ACHN (cell line): Measurements from ENCODE around the gene ITGB7.

Source experiments
- DNase-seq: peaks from one replicate; pipeline ENCODE4 v3.0.0-alpha.2; 2015
- in situ Hi-C: cut with HindIII; loops from 2 replicates; pipeline ENCODE4 v1.10.0; 2017; ENCODE audit warnings: low sequenced_read_pairs, low pct_ligation_motif_present, low pct_unique_long_range_greater_than_20kb

ITGB7 gene

GRCh38 chr12:53201177-53201541 is 5.9 kb downstream of the ITGB7 start:
- in situ Hi-C loops: no loop called here
- peak; percentile 43 for DNase-seq

GRCh38 chr12:53200458-53201176 is 6.4 kb downstream of the ITGB7 start:
- in situ Hi-C loops: no loop called here

GRCh38 chr12:53200107-53200457 is 7.0 kb downstream of the ITGB7 start:
- in situ Hi-C loops: no loop called here
- no peak for DNase-seq

More at GRCh38 chr12:53200458-53201176, 6.4 kb downstream of the ITGB7 start:
- no peak for DNase-seq

- DNase-seq: no peak
These were observed 7.4 kb downstream of the ITGB7 start for GRCh38 chr12:53199700-53200099.

DNA sequence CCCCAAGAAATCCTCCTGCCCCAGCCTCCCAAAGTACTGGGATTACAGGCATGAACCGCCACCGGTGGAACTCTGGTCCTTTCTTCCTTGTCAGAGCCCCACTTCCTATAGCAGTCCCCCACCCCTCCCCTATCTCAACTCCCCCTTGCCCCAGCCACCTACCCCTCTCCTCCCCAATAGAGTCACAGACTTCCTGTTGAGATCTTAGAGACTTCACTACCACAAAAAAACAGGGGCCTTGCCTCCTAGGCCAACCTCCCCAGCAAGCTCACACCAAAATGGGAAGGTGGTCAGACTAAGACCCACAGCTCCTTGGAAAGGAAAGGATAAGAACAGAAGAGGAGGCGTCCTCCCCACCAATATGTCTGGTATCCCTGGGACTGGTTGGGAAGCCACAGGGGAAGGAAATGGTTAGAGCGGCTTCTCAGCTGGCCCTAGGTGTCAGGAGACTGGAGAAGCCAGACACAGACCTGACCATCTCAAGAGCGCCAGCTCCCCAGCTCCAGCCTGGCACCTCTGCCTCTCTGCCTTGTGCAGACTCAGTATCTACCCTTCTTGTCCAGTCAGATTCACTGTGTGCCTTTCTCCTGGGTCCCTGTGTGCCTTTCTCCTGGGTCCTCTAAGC is 8.5 kb downstream of the ITGB7 start:
- no peak for DNase-seq
- in situ Hi-C loops: no loop called here

More at GRCh38 chr12:53199700-53200099, 7.4 kb downstream of the ITGB7 start:
- in situ Hi-C loops: no loop called here

- in situ Hi-C loops: no loop called here
- no peak for DNase-seq
These were observed 9.9 kb downstream of the ITGB7 start for GRCh38 chr12:53197011-53197640.

GRCh38 chr12:53196486-53196885 is 10.6 kb downstream of the ITGB7 start:
- no peak for DNase-seq
- in situ Hi-C loops: no loop called here

DNA sequence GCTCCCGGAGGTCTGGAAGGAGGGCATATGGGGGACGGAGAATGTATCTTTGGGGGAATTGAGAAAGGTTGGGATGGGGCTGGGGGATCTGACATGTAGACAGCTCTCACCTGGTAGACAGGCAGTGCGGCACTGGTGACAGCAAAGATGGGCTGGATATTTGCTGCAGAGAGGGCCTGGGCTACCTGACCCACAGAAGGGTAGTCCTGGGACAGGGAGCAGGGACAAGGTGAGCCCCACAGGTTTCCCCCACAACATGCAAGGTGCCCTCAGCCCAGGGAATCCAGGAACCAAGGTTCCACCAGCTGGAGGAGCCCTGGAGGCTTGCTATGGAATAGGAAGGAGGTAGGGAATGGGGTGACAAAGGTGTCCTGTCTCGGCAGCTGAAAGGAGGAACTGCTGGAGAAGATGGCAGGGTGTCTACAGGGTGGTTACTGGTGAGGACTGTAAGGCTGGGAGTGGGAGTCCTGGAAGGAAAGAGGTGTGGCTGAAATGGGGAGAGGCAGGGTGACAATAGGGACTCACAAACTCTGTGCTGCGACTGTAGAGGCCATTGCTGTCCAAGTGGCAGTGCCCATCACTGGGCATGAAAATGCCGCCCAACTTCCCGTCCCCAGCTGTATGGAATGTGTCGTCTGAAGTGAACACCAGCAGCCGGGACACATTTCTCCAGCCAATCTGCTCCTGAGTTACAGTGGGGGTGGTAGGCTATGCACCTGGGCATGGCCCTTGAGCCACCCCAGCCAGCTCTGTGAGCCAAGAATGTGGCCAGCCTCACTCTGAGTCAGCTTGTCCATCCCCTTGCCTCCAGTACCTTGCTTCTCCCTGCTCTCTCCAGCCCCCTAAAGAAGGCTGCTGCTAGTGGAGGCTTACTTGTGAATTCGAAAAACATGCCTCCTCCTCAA is 11.3 kb downstream of the ITGB7 start:
- in situ Hi-C loops: no loop called here
- DNase-seq: peak; percentile 32

DNA sequence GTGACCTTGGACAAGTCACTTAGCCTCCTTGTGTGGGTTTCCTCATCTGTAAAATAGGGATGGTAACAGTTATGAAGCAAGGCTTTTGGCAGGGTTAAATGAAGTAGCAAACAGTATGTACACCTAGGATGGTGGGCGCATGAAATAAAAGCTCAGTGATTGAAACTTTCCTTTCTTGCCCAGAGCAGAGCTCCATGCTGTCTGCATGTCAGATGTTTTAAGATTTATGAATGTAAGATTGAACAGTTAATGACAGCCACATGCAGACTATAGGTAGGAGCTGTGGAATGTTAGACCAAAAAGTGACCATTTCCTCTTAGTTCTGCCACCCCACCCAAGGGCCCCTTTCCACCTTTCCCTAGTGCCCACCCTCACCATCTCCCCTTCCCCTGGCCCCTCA is 12.1 kb downstream of the ITGB7 start:
- in situ Hi-C loops: no loop called here

GRCh38 chr12:53193985-53194716 is 12.9 kb downstream of the ITGB7 start:
- no peak for DNase-seq
- in situ Hi-C loops: no loop called here

More for the DNA sequence above, 12.1 kb downstream of the ITGB7 start:
- no peak for DNase-seq

- no peak for DNase-seq
- in situ Hi-C loops: no loop called here
These were observed 14.0 kb downstream of the ITGB7 start for GRCh38 chr12:53193040-53193439.

GRCh38 chr12:53192531-53193021 is 14.5 kb downstream of the ITGB7 start:
- in situ Hi-C loops: no loop called here
- no peak for DNase-seq

DNA sequence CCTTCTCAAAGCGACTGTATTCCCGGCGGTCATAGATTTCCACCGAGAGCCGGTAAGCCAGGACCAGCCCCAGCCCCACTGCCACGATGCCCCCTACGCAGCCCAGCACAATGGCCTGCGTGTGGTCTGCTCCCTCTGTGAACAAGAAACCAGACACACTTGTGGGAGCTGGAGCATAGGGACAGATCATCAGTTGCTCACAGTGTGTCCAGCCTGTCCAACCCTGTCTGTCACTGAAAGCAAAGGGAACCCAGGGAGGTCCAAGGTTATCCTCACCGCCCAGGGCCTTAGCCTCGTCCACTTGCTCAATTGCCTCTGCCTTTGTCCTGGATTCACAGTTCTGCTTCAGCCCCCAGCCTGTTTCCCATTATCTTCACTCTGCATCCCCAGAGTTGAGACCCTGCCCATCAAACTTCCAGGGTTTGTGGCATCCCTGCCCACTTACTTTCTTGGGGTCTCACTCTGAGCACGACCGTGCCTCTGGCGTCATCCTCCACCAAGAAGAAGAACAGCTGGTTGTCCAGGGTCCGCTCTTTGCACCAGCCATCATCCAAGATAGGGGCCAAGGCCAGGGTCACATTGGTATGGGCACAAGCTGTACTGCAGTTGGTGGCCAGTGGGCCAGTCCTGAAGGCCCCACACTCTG is 15.0 kb downstream of the ITGB7 start:
- no peak for DNase-seq
- in situ Hi-C loops: no loop called here

GRCh38 chr12:53191096-53191884 is 15.8 kb downstream of the ITGB7 start:
- no peak for DNase-seq
- in situ Hi-C loops: no loop called here

DNA sequence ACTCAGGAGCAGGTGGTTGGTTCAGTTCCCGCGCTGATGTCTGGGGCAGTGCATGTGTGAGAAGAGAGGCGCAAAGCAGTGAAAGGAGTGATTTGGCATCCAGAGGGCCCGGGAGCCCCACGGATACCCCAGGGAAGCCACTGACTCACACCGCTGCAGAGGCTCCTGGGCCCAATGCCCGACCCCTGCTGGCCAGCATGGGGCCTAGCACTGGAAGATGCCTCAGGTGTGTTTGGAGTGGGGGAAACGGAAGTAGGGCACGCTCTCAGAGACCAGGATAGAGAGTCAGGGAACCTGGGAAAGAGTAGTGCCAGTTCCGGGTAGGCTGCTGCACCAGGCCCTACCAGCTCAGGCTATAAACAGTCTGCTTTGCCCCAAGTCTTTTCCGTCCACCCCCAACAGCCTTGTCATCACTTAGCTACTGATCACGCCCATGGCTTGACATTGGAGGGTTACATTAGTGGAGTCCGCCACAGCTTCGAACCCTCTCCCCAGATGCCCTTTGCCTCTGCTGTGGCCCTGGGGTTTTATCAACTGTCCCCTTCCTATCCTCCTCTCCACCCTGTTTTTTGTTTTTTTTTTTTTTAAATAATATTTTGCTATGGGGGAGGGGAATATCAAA is 16.8 kb downstream of the ITGB7 start:
- in situ Hi-C loops: no loop called here
- DNase-seq: peak; percentile 78

DNA sequence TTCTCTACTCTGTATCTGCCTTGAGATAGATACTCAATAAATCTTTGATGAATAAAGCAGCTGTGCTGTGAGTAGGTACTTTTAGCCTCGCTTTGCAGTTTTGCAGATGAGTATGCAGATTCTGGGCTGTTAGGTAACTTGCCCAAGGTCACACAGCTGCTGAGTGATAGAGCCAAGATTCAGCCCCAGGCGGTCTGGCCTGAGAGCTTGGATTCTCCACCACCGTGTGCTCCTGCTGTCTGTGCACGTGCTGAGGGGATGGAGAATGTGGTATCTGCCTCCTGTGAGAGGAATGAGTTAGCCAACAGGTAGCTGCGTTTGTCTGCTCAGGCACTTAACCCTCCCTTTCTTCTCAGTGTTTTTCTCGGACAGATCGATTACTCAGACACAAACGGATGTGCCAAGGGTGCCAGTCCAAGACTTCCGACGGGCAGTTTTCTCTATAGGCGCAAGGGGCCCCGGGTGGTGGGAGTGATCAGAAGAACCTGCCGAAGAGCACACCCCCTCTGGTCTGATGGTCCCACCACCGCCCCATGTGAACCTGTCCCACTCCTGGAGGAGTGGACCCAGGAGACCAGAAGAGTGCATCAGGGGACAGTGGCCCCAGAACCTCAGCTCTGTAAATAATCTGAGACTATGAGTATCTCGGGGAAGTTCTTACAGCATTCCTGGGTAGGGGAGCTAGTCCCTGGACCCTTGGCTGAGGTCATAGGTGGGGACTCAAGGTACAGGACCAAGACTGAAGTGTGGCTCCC is 19.7 kb downstream of the ITGB7 start:
- in situ Hi-C loops: no loop called here
- no peak for DNase-seq
